MG63 (cell line): ENCODE results near the gene CCDC183. TPM values are rescaled to one million over a fixed set of nuclear protein-coding genes. Genes with fewer than 3 reads are reported as not detected.
"Not testable (repeated sequence)": the region's sequence is repeated elsewhere in the genome, so short reads cannot be mapped to it uniquely, and the experiment has no call there.

ENCODE experiments used
- DNase-seq: peaks from one replicate; pipeline ENCODE4 v3.0.0-alpha.2; 2020
- H3K27me3 ChIP-seq: fragments of 250-450 bp; sonication (Bioruptor Pico); 2 replicates; pipeline ENCODE4 v1.5.1; 2020; ENCODE audit warnings: mild to moderate bottlenecking, moderate library complexity
- H3K36me3 ChIP-seq: fragments of 250-450 bp; sonication (Bioruptor Pico); 2 replicates; pipeline ENCODE4 v1.5.1; 2020; ENCODE audit warnings: mild to moderate bottlenecking, moderate library complexity
- H3K4me3 ChIP-seq: fragments of 250-450 bp; sonication (Bioruptor Pico); 2 replicates; pipeline ENCODE4 v1.5.1; 2020; ENCODE audit warnings: mild to moderate bottlenecking, moderate library complexity
- H3K9me3 ChIP-seq: fragments of 250-450 bp; sonication (Bioruptor Pico); 2 replicates; pipeline ENCODE4 v1.5.1; 2020; ENCODE audit warnings: mild to moderate bottlenecking, moderate library complexity
- total RNA-seq: library from RNA; depleted of rRNA; stranded (reverse); fragments of >200 nt; shearing (Covaris generic); gene quantifications from 2 replicates; pipeline ENCODE4 v1.2.3, GENCODE V29; 2014; ENCODE audit warnings: low replicate concordance

CCDC183 gene
- total RNA-seq, 1 experiment from 2014 or later, result not detected

GRCh38 chr9:136824496-136825225 lies 28.5 kb downstream of the CCDC183 start:
- Histone ChIP-seq H3K4me3 (no peak overlapping the region), H3K36me3 (peaks cover 10% of the 10 kb centered on the region), H3K27me3 (no peaks in the 10 kb centered on the region), H3K9me3 (no peaks in the 10 kb centered on the region)
- no peak for DNase-seq

- Histone ChIP-seq H3K27me3 (no peaks in the 10 kb centered on the region), H3K36me3 (peaks cover 17% of the 10 kb centered on the region), H3K4me3 (no peak overlapping the region), H3K9me3 (no peaks in the 10 kb centered on the region)
- DNase-seq, result no peak
These were observed 29.4 kb downstream of the CCDC183 start for GRCh38 chr9:136825295-136826187.

GRCh38 chr9:136826188-136826541 lies 30.0 kb downstream of the CCDC183 start:
- H3K9me3 ChIP-seq, result no peaks in the 10 kb centered on the region
- no peak for DNase-seq
- H3K36me3 ChIP-seq, result peaks cover 22% of the 10 kb centered on the region
- H3K27me3 ChIP-seq, result no peaks in the 10 kb centered on the region
- H3K4me3 ChIP-seq, result no peak overlapping the region

DNA sequence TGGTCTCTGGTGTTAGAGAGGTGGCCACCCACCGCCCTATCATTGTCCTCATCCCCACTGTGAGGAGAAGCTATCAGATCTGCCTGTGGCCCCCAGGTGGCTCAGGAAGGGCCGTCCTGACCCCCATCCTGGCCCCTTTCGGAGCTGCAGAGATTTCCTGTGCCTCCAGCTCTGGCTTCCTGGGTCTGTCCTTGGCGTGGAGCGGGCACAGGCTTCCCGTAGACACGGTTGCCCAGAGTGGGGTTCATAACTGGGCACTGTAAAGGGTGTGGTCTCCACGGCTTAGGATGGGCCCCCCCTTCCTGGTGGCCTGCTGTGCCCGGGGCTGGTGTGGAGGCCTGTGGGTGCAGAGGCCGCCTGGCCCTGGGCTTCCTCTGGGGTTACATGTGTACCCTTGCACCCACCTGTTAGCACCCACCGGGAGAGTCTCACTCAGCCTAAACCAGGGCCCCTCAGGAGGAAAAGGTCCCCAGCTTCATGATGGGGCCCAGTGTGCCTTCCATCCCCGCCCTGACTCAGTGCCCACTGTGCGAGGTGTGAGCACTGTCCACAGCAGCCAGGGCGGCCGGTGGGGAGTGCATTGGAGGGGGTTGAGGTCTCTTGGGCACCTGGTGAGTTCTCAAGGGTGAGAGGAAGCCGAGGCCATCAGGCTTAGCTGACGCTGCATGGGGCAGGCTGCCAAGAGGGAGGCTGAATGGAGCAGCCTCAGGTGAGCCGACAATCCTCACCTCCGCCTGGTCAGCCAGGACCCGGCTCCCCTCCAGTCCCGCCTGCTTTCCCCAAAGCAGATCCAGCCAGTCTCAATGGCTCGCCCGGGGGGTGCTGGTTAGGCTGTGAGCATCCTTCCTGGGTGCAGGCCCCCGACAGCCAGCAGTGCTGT lies 30.8 kb downstream of the CCDC183 start:
- Histone ChIP-seq H3K36me3 (peaks cover 22% of the 10 kb centered on the region), H3K27me3 (no peaks in the 10 kb centered on the region), H3K9me3 (no peaks in the 10 kb centered on the region), H3K4me3 (no peak overlapping the region)
- DNase-seq, result no peak

DNA sequence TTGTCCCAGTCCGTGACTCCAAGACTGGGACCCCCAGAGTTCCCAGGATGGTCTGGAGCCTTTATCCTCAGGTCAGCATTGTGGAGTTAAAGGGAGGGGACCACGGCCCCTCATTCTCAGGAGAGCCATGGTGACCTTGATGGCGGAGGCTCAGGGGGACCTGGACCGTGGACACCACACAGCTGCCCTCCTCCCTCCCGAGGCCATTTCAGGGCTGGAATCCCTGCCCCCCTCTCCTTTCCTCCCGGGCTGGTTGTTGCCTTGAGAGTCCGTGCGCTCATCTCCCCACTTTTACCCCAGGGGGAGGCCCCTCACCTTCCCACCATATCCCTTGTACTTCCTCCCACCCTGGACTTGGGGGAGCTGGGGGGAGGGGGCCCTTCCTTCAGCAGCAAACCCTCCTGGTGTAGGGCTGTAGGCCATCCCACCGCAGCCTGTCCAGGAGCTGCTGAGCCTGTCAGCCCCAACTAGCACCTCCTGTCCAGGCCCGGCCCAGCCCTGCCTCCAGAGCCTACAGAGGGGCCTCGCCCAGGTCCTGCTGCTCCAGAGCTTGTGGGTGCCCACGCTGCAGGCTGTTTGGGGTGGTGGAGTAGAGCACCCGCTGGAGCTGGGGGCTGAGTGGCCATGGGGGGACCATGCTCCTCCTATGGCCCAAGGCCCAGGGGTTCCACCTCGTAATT lies 31.8 kb downstream of the CCDC183 start:
- Histone ChIP-seq H3K27me3 (no peaks in the 10 kb centered on the region), H3K4me3 (no peak overlapping the region), H3K36me3 (peaks cover 22% of the 10 kb centered on the region), H3K9me3 (no peaks in the 10 kb centered on the region)
- no peak for DNase-seq

GRCh38 chr9:136828474-136829140 lies 32.5 kb downstream of the CCDC183 start:
- Histone ChIP-seq H3K36me3 (peaks cover 22% of the 10 kb centered on the region), H3K4me3 (no peak overlapping the region)
- DNase-seq, result no peak

GRCh38 chr9:136829412-136829811 lies 33.3 kb downstream of the CCDC183 start:
- no peaks in the 10 kb centered on the region for H3K9me3 ChIP-seq
- H3K27me3 ChIP-seq, result no peaks in the 10 kb centered on the region
- peaks cover 22% of the 10 kb centered on the region for H3K36me3 ChIP-seq
- DNase-seq, result no peak
- H3K4me3 ChIP-seq, result no peak overlapping the region

More at GRCh38 chr9:136828474-136829140, 32.5 kb downstream of the CCDC183 start:
- no peaks in the 10 kb centered on the region for H3K9me3 ChIP-seq
- H3K27me3 ChIP-seq, result no peaks in the 10 kb centered on the region

DNA sequence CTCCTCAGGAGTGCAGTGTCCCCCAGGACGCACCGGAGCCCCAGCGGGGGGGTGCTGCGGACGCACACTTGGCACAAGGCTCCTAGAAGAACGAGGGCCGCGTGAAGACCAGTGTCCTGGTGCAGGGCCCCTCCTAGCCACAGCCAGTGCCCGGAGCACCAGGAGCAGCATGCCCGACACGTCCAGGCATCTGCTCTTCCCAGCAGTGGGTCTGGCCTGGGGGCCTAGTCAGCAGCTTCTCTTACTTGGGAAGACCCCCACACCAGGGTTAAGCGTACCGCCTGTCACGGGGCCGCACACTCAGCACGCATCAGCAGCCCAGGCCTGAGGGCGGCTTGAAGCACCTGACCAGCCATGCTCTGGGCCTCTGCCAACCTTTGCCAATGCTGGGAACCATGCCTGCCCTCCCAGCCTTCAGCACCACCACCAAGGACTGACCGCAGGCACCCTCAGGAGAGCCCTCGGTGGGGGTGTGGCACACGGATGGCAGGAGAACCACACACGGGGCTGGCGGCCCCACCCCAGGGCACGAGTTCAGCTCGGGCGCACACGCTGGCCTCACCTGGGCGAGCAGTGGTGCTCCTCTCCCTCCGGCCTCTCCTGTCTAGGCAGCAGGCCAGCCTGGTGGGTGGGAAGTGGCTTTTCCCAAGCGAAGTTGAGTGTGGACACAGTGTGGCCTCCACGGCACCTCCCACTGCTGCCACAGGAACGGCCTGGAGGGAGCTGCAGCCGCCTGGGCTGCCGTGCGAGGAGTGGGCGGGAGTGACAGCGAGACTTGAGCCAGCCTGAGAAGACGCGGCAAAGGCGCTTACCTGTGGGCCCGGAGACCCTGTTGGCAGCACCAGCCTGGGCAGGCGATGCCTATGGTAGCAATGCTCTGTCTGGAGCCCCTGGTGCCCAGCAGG lies 34.1 kb downstream of the CCDC183 start:
- Histone ChIP-seq H3K27me3 (no peaks in the 10 kb centered on the region), H3K9me3 (no peaks in the 10 kb centered on the region), H3K4me3 (no peak overlapping the region), H3K36me3 (peaks cover 20% of the 10 kb centered on the region)
- no peak for DNase-seq

- H3K4me3 ChIP-seq, result no peak overlapping the region
- H3K36me3 ChIP-seq, result peaks cover 20% of the 10 kb centered on the region
- no peaks in the 10 kb centered on the region for H3K27me3 ChIP-seq
- no peak for DNase-seq
- H3K9me3 ChIP-seq, result no peaks in the 10 kb centered on the region
These were observed 35.0 kb downstream of the CCDC183 start for GRCh38 chr9:136831002-136831719.

DNA sequence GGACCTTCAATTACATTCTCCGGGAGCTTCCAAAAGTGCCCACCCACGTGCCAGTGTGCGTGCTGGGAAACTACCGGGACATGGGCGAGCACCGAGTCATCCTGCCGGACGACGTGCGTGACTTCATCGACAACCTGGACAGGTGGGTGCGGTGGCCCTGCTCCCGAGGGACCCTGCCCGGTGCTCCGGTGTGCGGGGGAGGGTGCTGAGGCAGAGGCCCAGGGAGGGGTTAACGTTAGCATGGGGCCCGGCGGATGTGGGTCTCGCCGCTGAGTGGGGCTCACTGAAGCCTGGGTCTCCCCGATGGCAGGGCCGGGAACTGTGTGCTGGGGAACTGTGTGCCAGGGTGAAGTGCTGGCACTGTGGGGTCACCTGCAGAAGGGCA lies 35.6 kb downstream of the CCDC183 start:
- H3K27me3 ChIP-seq, result no peaks in the 10 kb centered on the region
- no peak for DNase-seq
- H3K9me3 ChIP-seq, result no peaks in the 10 kb centered on the region
- H3K4me3 ChIP-seq, result no peak overlapping the region
- peaks cover 20% of the 10 kb centered on the region for H3K36me3 ChIP-seq

GRCh38 chr9:136832581-136832980 lies 36.4 kb downstream of the CCDC183 start:
- DNase-seq, result no peak
- no peak overlapping the region for H3K4me3 ChIP-seq
- H3K9me3 ChIP-seq, result no peaks in the 10 kb centered on the region
- H3K27me3 ChIP-seq, result no peaks in the 10 kb centered on the region
- peaks cover 20% of the 10 kb centered on the region for H3K36me3 ChIP-seq

DNA sequence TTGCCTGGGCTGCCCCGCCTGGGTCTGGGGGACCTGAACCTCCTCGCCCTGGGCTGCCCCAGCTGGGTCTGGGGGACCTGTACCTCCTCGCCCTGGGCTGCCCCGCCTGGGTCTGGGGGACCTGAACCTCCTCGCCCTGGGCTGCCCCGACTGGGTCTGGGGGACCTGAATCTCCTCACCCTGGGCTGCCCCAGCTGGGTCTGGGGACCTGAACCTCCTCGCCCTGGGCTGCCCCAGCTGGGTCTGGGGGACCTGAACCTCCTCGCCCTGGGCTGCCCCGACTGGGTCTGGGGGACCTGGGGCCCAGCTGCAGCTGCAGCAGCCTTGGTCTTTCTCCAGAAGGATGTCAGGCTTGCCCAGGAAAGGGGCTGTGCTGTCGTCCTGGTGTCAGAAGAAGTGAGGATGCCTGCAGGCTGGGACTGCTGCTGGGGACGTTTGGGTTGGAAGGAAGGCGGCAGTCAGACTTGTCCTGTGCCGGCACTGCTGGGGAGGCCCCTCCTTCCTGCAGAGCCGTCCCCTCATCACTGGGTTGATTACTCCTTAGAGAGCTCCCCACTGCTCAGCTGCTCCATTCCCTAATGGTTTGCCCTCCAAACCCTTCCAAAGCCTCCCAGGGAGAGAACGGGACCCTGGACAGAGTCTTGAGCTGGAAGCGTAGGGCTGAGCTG lies 37.4 kb downstream of the CCDC183 start:
- not testable (repeated sequence) for DNase-seq, H3K4me3 ChIP-seq, H3K9me3 ChIP-seq, H3K27me3 ChIP-seq
- peaks cover 17% of the 10 kb centered on the region for H3K36me3 ChIP-seq

- H3K4me3 ChIP-seq, result no peak overlapping the region
- no peak for DNase-seq
- H3K27me3 ChIP-seq, result no peaks in the 10 kb centered on the region
- H3K9me3 ChIP-seq, result no peaks in the 10 kb centered on the region
- H3K36me3 ChIP-seq, result peaks cover 17% of the 10 kb centered on the region
These were observed 39.2 kb downstream of the CCDC183 start for GRCh38 chr9:136835162-136835931.
